Gastrocnemius medialis (tissue), 4 donors: ENCODE results near the gene SDHA.
"Not testable (repeated sequence)": the region's sequence is repeated elsewhere in the genome, so short reads cannot be mapped to it uniquely, and the experiment has no call there.

Source experiments
- CTCF ChIP-seq, 5 experiments: fragments of 450-650 bp in 3 of 5; fragments of 200-600 bp in 2 of 5; sonication (generic) in 2 of 5; IDR thresholded peaks in 4 of 5; conservative IDR thresholded peaks in 1 of 5; 1 replicate in 4 of 5; 2 replicates in 1 of 5; pipeline ENCODE4 v1.5.1; 2016 to 2019; ENCODE audit warnings: antibody characterized with exemption in 5 of 5, mild to moderate bottlenecking in 3 of 5, moderate library complexity in 3 of 5
- POLR2A ChIP-seq, 2 donors: fragments of 450-650 bp; IDR thresholded peaks; one replicate each; pipeline ENCODE4 v1.6.1; 2017; ENCODE audit warnings: antibody characterized with exemption in 2 of 2, mild to moderate bottlenecking in 2 of 2, moderate library complexity in 2 of 2

DNA sequence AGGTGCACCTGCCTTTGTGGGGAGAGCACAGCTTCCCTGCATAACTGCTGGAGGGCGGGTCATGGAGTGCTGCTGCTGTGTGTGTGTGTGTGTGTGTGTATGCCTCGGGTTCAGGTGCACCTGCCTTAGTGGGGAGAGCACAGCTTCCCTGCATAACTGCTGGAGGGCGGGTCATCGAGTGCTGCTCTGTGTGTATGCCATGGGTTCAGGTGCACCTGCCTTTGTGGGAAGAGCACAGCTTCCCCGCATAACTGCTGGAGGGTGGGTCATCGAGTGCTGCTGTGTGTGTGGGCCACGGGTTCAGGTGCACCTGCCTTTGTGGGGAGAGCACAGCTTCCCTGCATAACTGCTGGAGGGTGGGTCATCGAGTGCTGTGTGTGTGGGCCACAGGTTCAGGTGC is 84.3 kb downstream of the SDHA start:
- TF ChIP-seq POLR2A (IDR thresholded peaks at IDR 0.05); CTCF (IDR thresholded peaks at IDR 0.05 in 4 of 5, conservative IDR thresholded peaks at IDR 0.05 in 1 of 5): not testable (repeated sequence)
